ENCODE measurements around the gene ZDHHC14. TPM values are rescaled to one million over a fixed set of nuclear protein-coding genes. Genes with fewer than 3 reads are reported as not detected.
A peak's percentile ranks its signal among the peaks of the same experiment; 100 is the strongest.

Gene ZDHHC14
- total RNA-seq, 1 donor from 2014 or later = 1.8 TPM

- H3K4me3 ChIP-seq (ENCODE audit: low read depth, low read length) = no peak overlapping the region
- no peaks in the 10 kb centered on the region for H3K36me3 ChIP-seq (ENCODE audit: control insufficient read depth, insufficient read depth, low read length)
- FAIRE-seq (no peak), DNase-seq (ENCODE audit: low read depth) (no peak)
- H3K27me3 ChIP-seq (ENCODE audit: control insufficient read depth, insufficient read depth, low read length) = no peaks in the 10 kb centered on the region
- TF ChIP-seq CTCF (IDR thresholded peaks at IDR 0.05; ENCODE audit: insufficient read depth, low read length, severe bottlenecking) = no peak
These were observed 146.5 kb downstream of the ZDHHC14 start for GRCh38 chr6:157527471-157527907.

- Histone ChIP-seq H3K36me3 (ENCODE audit: control insufficient read depth, insufficient read depth, low read length) (no peaks in the 10 kb centered on the region), H3K4me3 (ENCODE audit: low read depth, low read length) (no peak overlapping the region), H3K27me3 (ENCODE audit: control insufficient read depth, insufficient read depth, low read length) (no peaks in the 10 kb centered on the region)
- FAIRE-seq (no peak), DNase-seq (ENCODE audit: low read depth) (peak; percentile 7)
- no peak for TF ChIP-seq CTCF (IDR thresholded peaks at IDR 0.05; ENCODE audit: insufficient read depth, low read length, severe bottlenecking)
These were observed 148.1 kb downstream of the ZDHHC14 start for GRCh38 chr6:157528931-157529653.

GRCh38 chr6:157529654-157530039 is 148.7 kb downstream of the ZDHHC14 start:
- TF ChIP-seq CTCF (IDR thresholded peaks at IDR 0.05; ENCODE audit: insufficient read depth, low read length, severe bottlenecking) = no peak
- DNase-seq (ENCODE audit: low read depth) = no peak
- Histone ChIP-seq H3K27me3 (ENCODE audit: control insufficient read depth, insufficient read depth, low read length) (no peaks in the 10 kb centered on the region), H3K36me3 (ENCODE audit: control insufficient read depth, insufficient read depth, low read length) (no peaks in the 10 kb centered on the region), H3K4me3 (ENCODE audit: low read depth, low read length) (no peak overlapping the region)
- no peak for FAIRE-seq

GRCh38 chr6:157530126-157530525 is 149.1 kb downstream of the ZDHHC14 start:
- H3K4me3 ChIP-seq (ENCODE audit: low read depth, low read length) = no peak overlapping the region
- DNase-seq (ENCODE audit: low read depth) = no peak
- no peak for TF ChIP-seq CTCF (IDR thresholded peaks at IDR 0.05; ENCODE audit: insufficient read depth, low read length, severe bottlenecking)
- no peaks in the 10 kb centered on the region for H3K36me3 ChIP-seq (ENCODE audit: control insufficient read depth, insufficient read depth, low read length)
- H3K27me3 ChIP-seq (ENCODE audit: control insufficient read depth, insufficient read depth, low read length) = no peaks in the 10 kb centered on the region
- no peak for FAIRE-seq

- TF ChIP-seq CTCF (IDR thresholded peaks at IDR 0.05; ENCODE audit: insufficient read depth, low read length, severe bottlenecking) = no peak
- H3K36me3 ChIP-seq (ENCODE audit: control insufficient read depth, insufficient read depth, low read length) = no peaks in the 10 kb centered on the region
- no peaks in the 10 kb centered on the region for H3K27me3 ChIP-seq (ENCODE audit: control insufficient read depth, insufficient read depth, low read length)
- no peak overlapping the region for H3K4me3 ChIP-seq (ENCODE audit: low read depth, low read length)
- DNase-seq (ENCODE audit: low read depth) = no peak
- no peak for FAIRE-seq
These were observed 149.8 kb downstream of the ZDHHC14 start for GRCh38 chr6:157530724-157531168.

Data from bronchial epithelial cell (primary cell).